ENCODE measurements around the gene NPPC.
A peak's percentile ranks its signal among the peaks of the same experiment; 100 is the strongest.
"Not testable (repeated sequence)": the region's sequence is repeated elsewhere in the genome, so short reads cannot be mapped to it uniquely, and the experiment has no call there.

Gene NPPC

GRCh38 chr2:231920366-231920765 lies 5.8 kb downstream of the NPPC start:
- DNase-seq (ENCODE audit: low spot score) = no peak

GRCh38 chr2:231919341-231920035 lies 6.7 kb downstream of the NPPC start:
- no peak for DNase-seq (ENCODE audit: low spot score)

GRCh38 chr2:231918501-231919330 lies 7.5 kb downstream of the NPPC start:
- no peak for DNase-seq (ENCODE audit: low spot score)

GRCh38 chr2:231917280-231918066 lies 8.7 kb downstream of the NPPC start:
- no peak for DNase-seq (ENCODE audit: low spot score)

GRCh38 chr2:231914077-231914690 lies 12.0 kb downstream of the NPPC start:
- no peak for DNase-seq (ENCODE audit: low spot score)

GRCh38 chr2:231911381-231911780 lies 14.8 kb downstream of the NPPC start:
- DNase-seq (ENCODE audit: low spot score) = no peak

GRCh38 chr2:231910771-231911170 lies 15.4 kb downstream of the NPPC start:
- DNase-seq (ENCODE audit: low spot score) = no peak

GRCh38 chr2:231910161-231910560 lies 16.0 kb downstream of the NPPC start:
- not testable (repeated sequence) for DNase-seq (ENCODE audit: low spot score)

GRCh38 chr2:231909631-231910030 lies 16.6 kb downstream of the NPPC start:
- DNase-seq (ENCODE audit: low spot score) = no peak

- DNase-seq (ENCODE audit: low spot score) = no peak
Measured at GRCh38 chr2:231908584-231908983, 17.6 kb downstream of the NPPC start.

- DNase-seq (ENCODE audit: low spot score) = no peak
Measured at GRCh38 chr2:231907765-231908164, 18.4 kb downstream of the NPPC start.

- no peak for DNase-seq (ENCODE audit: low spot score)
Measured at GRCh38 chr2:231905026-231905425, 21.2 kb downstream of the NPPC start.

GRCh38 chr2:231904161-231904611 lies 22.0 kb downstream of the NPPC start:
- no peak for DNase-seq (ENCODE audit: low spot score)

GRCh38 chr2:231902598-231902997 lies 23.6 kb downstream of the NPPC start:
- no peak for DNase-seq (ENCODE audit: low spot score)

GRCh38 chr2:231900972-231901371 lies 25.2 kb downstream of the NPPC start:
- DNase-seq (ENCODE audit: low spot score) = no peak

- peak; percentile 93 for DNase-seq (ENCODE audit: low spot score)
Measured at GRCh38 chr2:231900486-231900942, 25.7 kb downstream of the NPPC start.

GRCh38 chr2:231894566-231895380 lies 31.4 kb downstream of the NPPC start:
- DNase-seq (ENCODE audit: low spot score) = no peak

GRCh38 chr2:231891514-231891905 lies 34.7 kb downstream of the NPPC start:
- no peak for DNase-seq (ENCODE audit: low spot score)

- no peak for DNase-seq (ENCODE audit: low spot score)
Measured at GRCh38 chr2:231890896-231891513, 35.2 kb downstream of the NPPC start.

GRCh38 chr2:231887756-231888155 lies 38.4 kb downstream of the NPPC start:
- no peak for DNase-seq (ENCODE audit: low spot score)
